ENCODE measurements around the gene KMT2B.

KMT2B gene

DNA sequence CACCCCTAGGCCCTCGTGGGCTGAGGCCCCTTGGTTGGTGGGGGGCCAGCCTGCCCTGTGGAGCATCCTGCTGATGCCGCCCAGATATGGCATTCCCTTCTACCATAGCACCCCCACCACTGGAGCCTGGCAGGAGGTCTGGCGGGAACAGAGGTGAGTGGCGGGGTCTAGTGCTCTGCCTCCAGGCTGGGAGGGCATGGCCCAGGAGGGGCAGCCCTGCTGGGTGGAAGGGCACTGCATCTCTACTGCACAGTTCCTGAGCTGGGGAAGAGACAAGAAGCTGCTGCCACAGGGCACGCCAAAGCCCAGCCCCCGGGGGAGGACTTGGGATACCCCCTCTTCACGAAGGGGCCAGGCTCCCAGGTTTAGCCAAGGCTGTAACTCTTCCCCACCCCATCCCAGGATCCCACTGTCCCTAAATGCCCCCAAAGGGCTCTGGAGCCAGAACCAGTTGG lies 2.4 kb upstream of the KMT2B start:
- H3K4me2 ChIP-seq (ENCODE audit: low read length) = peak overlapping the region; percentile 98
- H3K27me3 ChIP-seq (ENCODE audit: insufficient read depth, low read length) = no peaks in the 10 kb centered on the region
- no peak overlapping the region for H3K4ac ChIP-seq (ENCODE audit: low read depth, low read length)
- H4K12ac ChIP-seq (ENCODE audit: low read depth, low read length) = no peak overlapping the region
- peaks cover 8% of the 10 kb centered on the region in 2 experiments for H3K36me3 ChIP-seq (ENCODE audit: control insufficient read depth in 1 of 2, insufficient read depth in 2 of 2, low read length in 2 of 2)
- H3K27ac ChIP-seq (ENCODE audit: low read depth, low read length) = no peak overlapping the region
- H2AK5ac ChIP-seq (ENCODE audit: low read length) = no peak overlapping the region
- H3K4me1 ChIP-seq (ENCODE audit: control insufficient read depth in 1 of 2, insufficient read depth in 2 of 2, low read length in 2 of 2) = peaks cover 10 to 15% of the 10 kb centered on the region in 2 experiments
- no peak overlapping the region for H2BK12ac ChIP-seq (ENCODE audit: low read length)
- H4K91ac ChIP-seq (ENCODE audit: low read depth, low read length) = no peak overlapping the region
- no peak overlapping the region for H3K4me3 ChIP-seq (ENCODE audit: low read depth, low read length)
- no peak overlapping the region for H2AFZ ChIP-seq (ENCODE audit: insufficient read depth, low read length, poor library complexity)
- no peak overlapping the region for H3K18ac ChIP-seq (ENCODE audit: low read length)
- H3K14ac ChIP-seq (ENCODE audit: low read length) = no peak overlapping the region
- no CpG with 5 or more reads among the region's 7 CpGs for WGBS (ENCODE audit: extremely low coverage, insufficient coverage, insufficient read length)
- H2BK5ac ChIP-seq (ENCODE audit: low read depth, low read length, poor library complexity) = no peak overlapping the region
- H2BK120ac ChIP-seq (ENCODE audit: insufficient read depth, low read length, poor library complexity) = no peak overlapping the region
- peaks cover 10% of the 10 kb centered on the region for H3K79me2 ChIP-seq (ENCODE audit: control insufficient read depth, insufficient read depth, low read length, poor library complexity)
- H3K79me1 ChIP-seq (ENCODE audit: low read length) = peaks cover 6% of the 10 kb centered on the region
- no peak for DNase-seq
- H4K8ac ChIP-seq (ENCODE audit: low read depth, low read length) = no peak overlapping the region
- no peak overlapping the region for H3K23ac ChIP-seq (ENCODE audit: low read length)
- H3K9me3 ChIP-seq (ENCODE audit: insufficient read depth, low read depth, low read length) = no peaks in the 10 kb centered on the region
- no peak overlapping the region for H3K9ac ChIP-seq (ENCODE audit: low read length)

DNA sequence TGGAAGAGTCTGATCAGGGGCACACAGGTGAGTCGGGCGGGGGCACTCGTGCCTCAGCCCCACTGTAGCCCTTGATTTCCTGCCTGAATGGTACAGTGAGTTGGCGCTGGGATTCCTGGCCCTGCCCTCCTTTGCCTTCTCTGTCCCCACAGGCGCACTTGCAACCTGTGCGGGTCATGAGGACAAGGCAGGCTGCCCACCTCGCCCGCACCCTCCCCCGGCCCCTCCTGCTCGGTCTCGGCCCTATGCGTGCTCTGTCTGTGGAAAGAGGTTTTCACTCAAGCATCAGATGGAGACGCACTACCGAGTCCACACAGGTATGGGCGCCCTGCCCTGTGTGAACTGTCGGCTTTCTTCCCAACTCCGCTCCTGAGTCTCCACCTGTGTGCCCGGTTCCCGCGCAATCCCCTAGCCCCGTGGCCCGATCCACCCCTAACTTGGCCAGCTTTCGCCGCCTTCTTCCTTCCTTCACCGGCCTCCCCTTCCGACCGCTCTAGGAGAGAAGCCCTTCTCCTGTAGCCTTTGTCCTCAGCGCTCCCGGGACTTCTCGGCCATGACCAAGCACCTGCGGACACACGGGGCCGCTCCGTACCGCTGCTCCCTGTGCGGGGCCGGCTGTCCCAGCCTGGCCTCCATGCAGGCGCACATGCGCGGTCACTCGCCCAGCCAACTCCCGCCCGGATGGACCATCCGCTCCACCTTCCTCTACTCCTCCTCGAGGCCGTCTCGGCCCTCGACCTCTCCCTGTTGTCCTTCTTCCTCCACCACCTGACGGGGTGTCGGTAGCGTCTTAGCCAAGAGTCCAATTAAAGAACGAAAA lies 1.6 kb upstream of the KMT2B start:
- peaks cover 14 to 16% of the 10 kb centered on the region in 2 experiments for H3K36me3 ChIP-seq (ENCODE audit: control insufficient read depth in 1 of 2, insufficient read depth in 2 of 2, low read length in 2 of 2)
- H3K14ac ChIP-seq (ENCODE audit: low read length) = peak overlapping the region; percentile 19
- H2BK5ac ChIP-seq (ENCODE audit: low read depth, low read length, poor library complexity) = no peak overlapping the region
- no peak overlapping the region for H2BK120ac ChIP-seq (ENCODE audit: insufficient read depth, low read length, poor library complexity)
- H3K27me3 ChIP-seq (ENCODE audit: insufficient read depth, low read length) = no peaks in the 10 kb centered on the region
- no CpG with 5 or more reads among the region's 52 CpGs for WGBS (ENCODE audit: extremely low coverage, insufficient coverage, insufficient read length)
- peak overlapping the region; percentile 82 for H4K8ac ChIP-seq (ENCODE audit: low read depth, low read length)
- H2AFZ ChIP-seq (ENCODE audit: insufficient read depth, low read length, poor library complexity) = peak overlapping the region; percentile 47
- H2AK5ac ChIP-seq (ENCODE audit: low read length) = no peak overlapping the region
- peaks cover 10 to 15% of the 10 kb centered on the region in 2 experiments for H3K4me1 ChIP-seq (ENCODE audit: control insufficient read depth in 1 of 2, insufficient read depth in 2 of 2, low read length in 2 of 2)
- peak overlapping the region; percentile 18 for H3K4ac ChIP-seq (ENCODE audit: low read depth, low read length)
- H3K79me2 ChIP-seq (ENCODE audit: control insufficient read depth, insufficient read depth, low read length, poor library complexity) = peaks cover 10% of the 10 kb centered on the region
- H3K27ac ChIP-seq (ENCODE audit: low read depth, low read length) = peak overlapping the region; percentile 32
- no peak overlapping the region for H2BK12ac ChIP-seq (ENCODE audit: low read length)
- peak overlapping the region; percentile 78 for H3K4me3 ChIP-seq (ENCODE audit: low read depth, low read length)
- H3K4me2 ChIP-seq (ENCODE audit: low read length) = peak overlapping the region; percentile 98
- H4K91ac ChIP-seq (ENCODE audit: low read depth, low read length) = peak overlapping the region; percentile 6
- peak; percentile 48 to 69 for DNase-seq
- peaks cover 6% of the 10 kb centered on the region for H3K79me1 ChIP-seq (ENCODE audit: low read length)
- peak overlapping the region; percentile 15 for H3K18ac ChIP-seq (ENCODE audit: low read length)
- H3K9me3 ChIP-seq (ENCODE audit: insufficient read depth, low read depth, low read length) = no peaks in the 10 kb centered on the region
- peak overlapping the region; percentile 43 for H4K12ac ChIP-seq (ENCODE audit: low read depth, low read length)
- no peak overlapping the region for H3K23ac ChIP-seq (ENCODE audit: low read length)
- H3K9ac ChIP-seq (ENCODE audit: low read length) = peak overlapping the region; percentile 79

DNA sequence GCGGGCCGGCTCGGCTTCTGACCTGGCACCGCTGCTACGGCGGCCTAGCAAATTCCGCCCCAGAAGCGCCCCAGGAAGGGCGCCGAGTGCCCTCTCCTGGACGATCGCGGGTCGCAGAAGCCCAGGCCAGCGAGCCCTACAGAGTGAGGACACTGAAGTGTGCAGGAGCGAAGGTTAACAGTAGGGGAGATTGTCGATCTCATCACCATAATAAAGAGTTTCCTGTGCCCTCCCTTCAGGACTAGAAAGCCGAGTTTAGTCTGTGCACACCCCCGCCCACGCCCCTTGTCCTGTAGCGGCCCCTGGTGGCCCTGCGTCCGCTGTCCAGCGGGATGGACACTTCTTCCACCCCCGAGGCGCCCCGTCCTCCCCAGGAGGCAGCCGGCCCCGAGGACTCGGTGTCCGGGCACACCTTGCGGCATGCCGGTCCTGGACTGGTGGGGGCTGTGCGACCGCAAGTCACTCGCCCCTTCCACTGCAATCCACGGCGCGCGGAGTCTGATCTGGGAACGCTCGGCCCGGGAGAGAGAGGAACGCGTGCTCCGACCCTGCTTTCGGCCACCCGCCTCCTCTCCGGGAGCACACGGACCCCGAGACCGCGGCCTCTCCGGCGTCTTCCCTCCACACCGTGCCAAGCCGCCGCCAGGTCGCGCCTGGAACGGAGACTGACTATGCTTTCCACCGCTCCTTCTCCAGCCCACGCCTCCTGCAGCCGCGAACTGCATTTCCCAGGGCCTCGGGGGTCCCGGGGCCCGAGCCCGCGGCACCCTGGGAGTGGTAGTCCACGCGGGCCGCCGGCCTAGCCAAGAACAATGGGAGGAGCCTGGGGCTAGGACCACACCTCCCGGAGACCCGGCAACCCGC lies 770 bp upstream of the KMT2B start:
- Histone ChIP-seq H4K91ac (ENCODE audit: low read depth, low read length) (peak overlapping the region; percentile 21), H4K12ac (ENCODE audit: low read depth, low read length) (peak overlapping the region; percentile 43), H3K14ac (ENCODE audit: low read length) (peak overlapping the region; percentile 40)

DNA sequence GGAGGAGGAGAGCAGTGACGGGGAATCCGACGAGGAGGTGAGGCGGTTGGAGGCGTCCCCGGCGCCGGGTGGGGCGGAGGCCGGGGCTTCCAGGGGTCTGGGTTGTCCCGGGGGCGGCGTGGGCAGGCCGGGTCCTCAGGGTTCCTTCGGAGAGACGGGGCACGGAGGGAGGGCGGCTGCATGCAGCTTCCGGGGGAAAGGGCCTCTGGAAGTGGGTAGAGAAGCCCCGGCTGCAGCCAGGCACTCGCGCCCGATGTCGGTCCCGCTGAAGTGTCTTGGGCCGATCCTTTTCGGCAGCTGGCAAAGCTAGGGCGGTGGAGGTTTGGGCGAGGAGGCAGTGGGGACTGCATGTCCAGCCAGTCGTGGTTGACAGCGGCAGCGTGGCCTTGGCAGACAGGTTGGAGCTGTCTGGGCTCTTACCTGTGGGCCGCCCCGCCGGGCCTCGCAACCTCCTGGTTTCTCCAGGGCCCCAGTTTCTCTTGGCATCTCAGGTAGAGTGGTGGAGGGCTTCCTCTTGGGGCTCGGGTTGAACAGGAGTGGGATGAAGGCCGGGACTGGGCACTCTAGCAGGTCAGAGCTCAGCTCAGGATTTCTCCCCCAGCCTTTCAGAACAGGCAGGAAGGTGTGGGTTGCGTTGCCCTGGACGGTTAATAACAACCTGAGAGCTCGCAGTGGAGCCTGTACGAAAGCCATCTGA lies 690 bp downstream of the KMT2B start:
- no peak overlapping the region for H3K18ac ChIP-seq (ENCODE audit: low read length)
- no CpG with 5 or more reads among the region's 42 CpGs for WGBS (ENCODE audit: extremely low coverage, insufficient coverage, insufficient read length)
- H3K4ac ChIP-seq (ENCODE audit: low read depth, low read length) = peak overlapping the region; percentile 9
- H2BK120ac ChIP-seq (ENCODE audit: insufficient read depth, low read length, poor library complexity) = no peak overlapping the region
- H3K9me3 ChIP-seq (ENCODE audit: insufficient read depth, low read depth, low read length) = no peaks in the 10 kb centered on the region
- H2BK12ac ChIP-seq (ENCODE audit: low read length) = no peak overlapping the region
- peak; percentile 19 to 59 for DNase-seq
- H3K79me2 ChIP-seq (ENCODE audit: control insufficient read depth, insufficient read depth, low read length, poor library complexity) = peaks cover 10% of the 10 kb centered on the region
- peaks cover 36% of the 10 kb centered on the region in 2 experiments for H3K36me3 ChIP-seq (ENCODE audit: control insufficient read depth in 1 of 2, insufficient read depth in 2 of 2, low read length in 2 of 2)
- H3K27me3 ChIP-seq (ENCODE audit: insufficient read depth, low read length) = no peaks in the 10 kb centered on the region
- no peak overlapping the region for H2AFZ ChIP-seq (ENCODE audit: insufficient read depth, low read length, poor library complexity)
- peaks cover 10 to 15% of the 10 kb centered on the region in 2 experiments for H3K4me1 ChIP-seq (ENCODE audit: control insufficient read depth in 1 of 2, insufficient read depth in 2 of 2, low read length in 2 of 2)
- H3K4me2 ChIP-seq (ENCODE audit: low read length) = peak overlapping the region; percentile 90
- H3K79me1 ChIP-seq (ENCODE audit: low read length) = peaks cover 6% of the 10 kb centered on the region
- H4K8ac ChIP-seq (ENCODE audit: low read depth, low read length) = peak overlapping the region; percentile 0
- peak overlapping the region; percentile 18 for H3K14ac ChIP-seq (ENCODE audit: low read length)
- H2BK5ac ChIP-seq (ENCODE audit: low read depth, low read length, poor library complexity) = no peak overlapping the region
- H4K12ac ChIP-seq (ENCODE audit: low read depth, low read length) = peak overlapping the region; percentile 31
- H4K91ac ChIP-seq (ENCODE audit: low read depth, low read length) = peak overlapping the region; percentile 56
- H3K27ac ChIP-seq (ENCODE audit: low read depth, low read length) = peak overlapping the region; percentile 62
- H2AK5ac ChIP-seq (ENCODE audit: low read length) = no peak overlapping the region
- H3K23ac ChIP-seq (ENCODE audit: low read length) = no peak overlapping the region
- H3K4me3 ChIP-seq (ENCODE audit: low read depth, low read length) = peak overlapping the region; percentile 88
- peak overlapping the region; percentile 91 for H3K9ac ChIP-seq (ENCODE audit: low read length)

More for the DNA sequence above, 770 bp upstream of the KMT2B start:
- no peak overlapping the region for H2AK5ac ChIP-seq (ENCODE audit: low read length)
- H3K27ac ChIP-seq (ENCODE audit: low read depth, low read length) = peak overlapping the region; percentile 32
- H3K4me2 ChIP-seq (ENCODE audit: low read length) = peak overlapping the region; percentile 98
- no peak overlapping the region for H3K23ac ChIP-seq (ENCODE audit: low read length)
- no peaks in the 10 kb centered on the region for H3K27me3 ChIP-seq (ENCODE audit: insufficient read depth, low read length)
- H3K36me3 ChIP-seq (ENCODE audit: control insufficient read depth in 1 of 2, insufficient read depth in 2 of 2, low read length in 2 of 2) = peaks cover 21 to 22% of the 10 kb centered on the region in 2 experiments
- peak overlapping the region; percentile 82 for H2AFZ ChIP-seq (ENCODE audit: insufficient read depth, low read length, poor library complexity)
- no peak overlapping the region for H2BK120ac ChIP-seq (ENCODE audit: insufficient read depth, low read length, poor library complexity)
- DNase-seq = peak; percentile 86 to 95
- WGBS (ENCODE audit: extremely low coverage, insufficient coverage, insufficient read length) = no CpG with 5 or more reads among the region's 77 CpGs
- peak overlapping the region; percentile 18 for H3K4ac ChIP-seq (ENCODE audit: low read depth, low read length)
- H2BK12ac ChIP-seq (ENCODE audit: low read length) = no peak overlapping the region
- H2BK5ac ChIP-seq (ENCODE audit: low read depth, low read length, poor library complexity) = peak overlapping the region; percentile 3
- H3K4me3 ChIP-seq (ENCODE audit: low read depth, low read length) = peak overlapping the region; percentile 78
- H3K4me1 ChIP-seq (ENCODE audit: control insufficient read depth in 1 of 2, insufficient read depth in 2 of 2, low read length in 2 of 2) = peaks cover 10 to 15% of the 10 kb centered on the region in 2 experiments
- H3K79me1 ChIP-seq (ENCODE audit: low read length) = peaks cover 6% of the 10 kb centered on the region
- peaks cover 10% of the 10 kb centered on the region for H3K79me2 ChIP-seq (ENCODE audit: control insufficient read depth, insufficient read depth, low read length, poor library complexity)
- H3K18ac ChIP-seq (ENCODE audit: low read length) = peak overlapping the region; percentile 65
- H3K9me3 ChIP-seq (ENCODE audit: insufficient read depth, low read depth, low read length) = no peaks in the 10 kb centered on the region
- H4K8ac ChIP-seq (ENCODE audit: low read depth, low read length) = peak overlapping the region; percentile 82
- H3K9ac ChIP-seq (ENCODE audit: low read length) = peak overlapping the region; percentile 79

All from trophoblast cell (in vitro differentiated cells and primary cell).